ENCODE data around the gene PSRC1.

The PSRC1 gene

GRCh38 chr1:109271458-109271857, 11.5 kb downstream of the PSRC1 start:
- H3K4me1 Mint-ChIP-seq (ENCODE audit: low read depth), result no peaks in the 10 kb centered on the region
- no peaks in the 10 kb centered on the region for H3K9me3 Mint-ChIP-seq
- DNase-seq, result no peak
- no peak overlapping the region for H3K27ac Mint-ChIP-seq
- H3K36me3 Mint-ChIP-seq (ENCODE audit: low read depth), result no peaks in the 10 kb centered on the region
- no peak overlapping the region for H3K4me3 Mint-ChIP-seq
- no peaks in the 10 kb centered on the region for H3K27me3 Mint-ChIP-seq

DNA sequence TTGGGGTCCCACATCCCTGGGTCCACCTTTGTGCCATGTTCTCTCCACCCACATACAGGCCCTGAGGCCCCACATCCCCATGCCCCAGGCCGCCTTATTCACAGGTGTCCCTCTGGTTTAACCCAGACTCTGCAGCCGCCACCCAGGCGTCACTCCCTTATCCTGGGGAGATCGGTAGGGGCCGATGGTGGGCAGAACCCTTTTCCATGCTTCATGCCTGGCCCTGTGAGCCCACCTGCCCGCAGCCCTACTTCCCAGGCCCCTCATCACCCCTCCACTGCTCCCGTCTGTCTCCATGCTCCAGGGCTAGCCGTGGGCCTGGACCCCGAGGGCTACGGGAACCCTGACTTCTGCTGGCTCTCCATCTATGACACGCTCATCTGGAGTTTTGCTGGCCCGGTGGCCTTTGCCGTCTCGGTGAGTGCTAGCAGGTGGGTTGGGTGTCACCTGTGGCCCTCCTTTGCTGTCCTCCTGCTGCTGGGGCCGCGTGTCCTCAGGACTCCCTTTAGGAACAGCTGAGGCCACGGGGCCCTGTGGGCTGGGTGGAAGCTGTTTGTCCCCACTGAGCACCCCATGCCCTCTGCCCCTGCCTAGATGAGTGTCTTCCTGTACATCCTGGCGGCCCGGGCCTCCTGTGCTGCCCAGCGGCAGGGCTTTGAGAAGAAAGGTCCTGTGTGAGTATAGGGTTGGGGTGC, 12.2 kb downstream of the PSRC1 start:
- H3K36me3 Mint-ChIP-seq (ENCODE audit: low read depth), result no peaks in the 10 kb centered on the region
- H3K4me3 Mint-ChIP-seq, result no peak overlapping the region
- no peak for DNase-seq
- H3K9me3 Mint-ChIP-seq, result no peaks in the 10 kb centered on the region
- H3K27ac Mint-ChIP-seq, result no peak overlapping the region
- no peaks in the 10 kb centered on the region for H3K4me1 Mint-ChIP-seq (ENCODE audit: low read depth)
- no peaks in the 10 kb centered on the region for H3K27me3 Mint-ChIP-seq

DNA sequence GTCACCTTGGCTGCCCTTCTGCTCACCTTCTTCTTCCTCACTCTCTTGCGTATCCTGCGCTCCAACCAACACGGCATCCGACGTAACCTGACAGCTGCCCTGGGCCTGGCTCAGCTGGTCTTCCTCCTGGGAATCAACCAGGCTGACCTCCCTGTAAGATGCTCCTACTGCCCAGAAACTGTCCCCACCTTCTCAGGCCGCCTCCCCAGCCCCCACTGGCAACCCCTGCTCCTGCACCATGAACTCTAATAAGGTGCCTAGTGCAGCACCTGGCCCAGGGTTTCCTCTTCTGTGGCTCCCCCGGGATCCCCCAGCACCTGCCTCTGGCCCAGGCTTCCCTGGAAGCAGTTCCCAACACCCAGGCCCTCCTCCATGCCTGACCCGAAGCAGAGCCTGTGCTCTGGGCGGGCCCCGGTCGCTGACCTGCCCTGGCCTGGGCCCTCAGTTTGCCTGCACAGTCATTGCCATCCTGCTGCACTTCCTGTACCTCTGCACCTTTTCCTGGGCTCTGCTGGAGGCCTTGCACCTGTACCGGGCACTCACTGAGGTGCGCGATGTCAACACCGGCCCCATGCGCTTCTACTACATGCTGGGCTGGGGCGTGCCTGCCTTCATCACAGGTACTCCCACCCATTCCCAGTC, 12.8 kb downstream of the PSRC1 start:
- no peaks in the 10 kb centered on the region for H3K9me3 Mint-ChIP-seq
- no peaks in the 10 kb centered on the region for H3K36me3 Mint-ChIP-seq (ENCODE audit: low read depth)
- no peak overlapping the region for H3K4me3 Mint-ChIP-seq
- no peaks in the 10 kb centered on the region for H3K27me3 Mint-ChIP-seq
- no peak overlapping the region for H3K27ac Mint-ChIP-seq
- no peak for DNase-seq
- no peaks in the 10 kb centered on the region for H3K4me1 Mint-ChIP-seq (ENCODE audit: low read depth)

GRCh38 chr1:109269212-109269980, 13.5 kb downstream of the PSRC1 start:
- H3K4me1 Mint-ChIP-seq (ENCODE audit: low read depth), result no peaks in the 10 kb centered on the region
- H3K27ac Mint-ChIP-seq, result no peak overlapping the region
- H3K9me3 Mint-ChIP-seq, result no peaks in the 10 kb centered on the region
- H3K27me3 Mint-ChIP-seq, result no peaks in the 10 kb centered on the region
- DNase-seq, result no peak
- H3K4me3 Mint-ChIP-seq, result no peak overlapping the region
- H3K36me3 Mint-ChIP-seq (ENCODE audit: low read depth), result no peaks in the 10 kb centered on the region

GRCh38 chr1:109268431-109269211, 14.3 kb downstream of the PSRC1 start:
- no peaks in the 10 kb centered on the region for H3K36me3 Mint-ChIP-seq (ENCODE audit: low read depth)
- no peaks in the 10 kb centered on the region for H3K27me3 Mint-ChIP-seq
- DNase-seq, result no peak
- H3K27ac Mint-ChIP-seq, result no peak overlapping the region
- no peak overlapping the region for H3K4me3 Mint-ChIP-seq
- H3K9me3 Mint-ChIP-seq, result no peaks in the 10 kb centered on the region
- no peaks in the 10 kb centered on the region for H3K4me1 Mint-ChIP-seq (ENCODE audit: low read depth)

DNA sequence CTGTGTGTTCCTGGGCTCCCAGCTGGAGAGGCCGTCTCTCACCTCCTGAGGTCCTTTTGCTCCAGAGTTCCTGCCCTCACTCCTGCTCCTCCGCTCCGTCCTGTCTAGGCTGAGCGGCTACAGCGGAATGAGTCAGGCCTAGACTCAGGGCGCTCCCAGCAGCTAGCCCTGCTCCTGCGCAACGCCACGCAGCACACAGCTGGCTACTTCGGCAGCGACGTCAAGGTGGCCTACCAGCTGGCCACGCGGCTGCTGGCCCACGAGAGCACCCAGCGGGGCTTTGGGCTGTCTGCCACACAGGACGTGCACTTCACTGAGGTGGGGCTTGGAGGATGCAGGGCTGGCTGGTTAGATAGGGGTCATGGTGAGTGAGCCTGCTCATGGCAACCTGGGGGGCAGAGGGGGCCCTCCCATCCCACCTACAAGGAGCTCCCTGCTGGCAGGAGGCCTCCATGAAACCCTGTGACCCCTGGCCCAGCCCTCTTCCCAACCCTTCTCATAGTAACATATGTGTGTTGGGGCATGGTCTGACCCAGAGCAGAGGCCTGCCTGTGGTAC, 15.1 kb downstream of the PSRC1 start:
- Mint-ChIP-seq H3K27me3 (no peaks in the 10 kb centered on the region), H3K4me3 (no peak overlapping the region), H3K36me3 (ENCODE audit: low read depth) (no peaks in the 10 kb centered on the region), H3K27ac (no peak overlapping the region), H3K9me3 (no peaks in the 10 kb centered on the region), H3K4me1 (ENCODE audit: low read depth) (no peaks in the 10 kb centered on the region)
- DNase-seq, result no peak

DNA sequence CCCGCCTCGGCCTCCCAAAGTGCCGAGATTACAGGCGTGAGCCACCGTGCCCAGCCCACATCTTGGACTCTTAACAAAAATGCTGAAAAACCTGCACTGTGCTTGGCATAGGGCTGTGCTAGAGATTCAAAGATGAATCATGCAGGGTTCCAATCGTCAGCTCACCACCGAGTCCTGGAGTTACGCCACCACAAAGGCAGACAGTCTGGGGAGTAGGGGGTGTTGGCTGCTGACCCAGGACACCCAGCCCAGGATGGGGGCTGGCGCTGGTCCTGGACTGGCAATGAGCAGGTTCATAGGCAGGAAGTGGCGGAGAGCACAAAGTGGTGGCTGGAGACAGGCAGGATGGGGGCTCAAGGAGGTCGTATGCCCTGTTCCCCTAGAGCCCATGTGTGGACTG, 16.0 kb downstream of the PSRC1 start:
- Mint-ChIP-seq H3K36me3 (ENCODE audit: low read depth) (no peaks in the 10 kb centered on the region), H3K9me3 (no peaks in the 10 kb centered on the region), H3K4me3 (no peak overlapping the region), H3K4me1 (ENCODE audit: low read depth) (no peaks in the 10 kb centered on the region), H3K27me3 (no peaks in the 10 kb centered on the region), H3K27ac (no peak overlapping the region)
- DNase-seq, result no peak

- Mint-ChIP-seq H3K27ac (no peak overlapping the region), H3K36me3 (ENCODE audit: low read depth) (no peaks in the 10 kb centered on the region), H3K4me1 (ENCODE audit: low read depth) (no peaks in the 10 kb centered on the region), H3K27me3 (no peaks in the 10 kb centered on the region), H3K9me3 (no peaks in the 10 kb centered on the region), H3K4me3 (no peak overlapping the region)
- no peak for DNase-seq
Observed at GRCh38 chr1:109265741-109266330, 17.1 kb downstream of the PSRC1 start.

DNA sequence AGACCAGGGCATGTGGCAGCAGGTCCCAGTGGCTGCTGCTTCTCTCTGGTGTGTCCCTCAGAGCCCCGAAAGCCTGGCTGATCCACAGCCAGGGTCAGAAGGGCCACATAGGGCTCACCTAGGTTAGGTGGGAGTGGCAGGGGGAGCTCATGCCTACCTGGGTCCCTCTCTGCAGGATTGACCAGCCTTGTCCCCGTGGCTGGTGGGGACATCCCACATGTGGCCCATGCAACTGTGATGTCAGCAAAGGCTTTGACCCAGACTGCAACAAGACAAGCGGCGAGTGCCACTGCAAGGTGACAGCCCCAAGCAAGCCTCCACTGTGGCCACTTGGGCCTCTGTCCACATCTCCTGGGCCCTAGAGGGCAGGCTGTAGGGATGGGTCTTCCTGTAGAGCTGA, 17.9 kb downstream of the PSRC1 start:
- Mint-ChIP-seq H3K9me3 (no peaks in the 10 kb centered on the region), H3K36me3 (ENCODE audit: low read depth) (no peaks in the 10 kb centered on the region), H3K4me3 (no peak overlapping the region), H3K27me3 (no peaks in the 10 kb centered on the region), H3K27ac (no peak overlapping the region), H3K4me1 (ENCODE audit: low read depth) (no peaks in the 10 kb centered on the region)
- no peak for DNase-seq

- Mint-ChIP-seq H3K4me3 (no peak overlapping the region), H3K27me3 (no peaks in the 10 kb centered on the region), H3K36me3 (ENCODE audit: low read depth) (no peaks in the 10 kb centered on the region), H3K27ac (no peak overlapping the region), H3K4me1 (ENCODE audit: low read depth) (no peaks in the 10 kb centered on the region), H3K9me3 (no peaks in the 10 kb centered on the region)
- no peak for DNase-seq
Observed at GRCh38 chr1:109264379-109264755, 18.6 kb downstream of the PSRC1 start.

DNA sequence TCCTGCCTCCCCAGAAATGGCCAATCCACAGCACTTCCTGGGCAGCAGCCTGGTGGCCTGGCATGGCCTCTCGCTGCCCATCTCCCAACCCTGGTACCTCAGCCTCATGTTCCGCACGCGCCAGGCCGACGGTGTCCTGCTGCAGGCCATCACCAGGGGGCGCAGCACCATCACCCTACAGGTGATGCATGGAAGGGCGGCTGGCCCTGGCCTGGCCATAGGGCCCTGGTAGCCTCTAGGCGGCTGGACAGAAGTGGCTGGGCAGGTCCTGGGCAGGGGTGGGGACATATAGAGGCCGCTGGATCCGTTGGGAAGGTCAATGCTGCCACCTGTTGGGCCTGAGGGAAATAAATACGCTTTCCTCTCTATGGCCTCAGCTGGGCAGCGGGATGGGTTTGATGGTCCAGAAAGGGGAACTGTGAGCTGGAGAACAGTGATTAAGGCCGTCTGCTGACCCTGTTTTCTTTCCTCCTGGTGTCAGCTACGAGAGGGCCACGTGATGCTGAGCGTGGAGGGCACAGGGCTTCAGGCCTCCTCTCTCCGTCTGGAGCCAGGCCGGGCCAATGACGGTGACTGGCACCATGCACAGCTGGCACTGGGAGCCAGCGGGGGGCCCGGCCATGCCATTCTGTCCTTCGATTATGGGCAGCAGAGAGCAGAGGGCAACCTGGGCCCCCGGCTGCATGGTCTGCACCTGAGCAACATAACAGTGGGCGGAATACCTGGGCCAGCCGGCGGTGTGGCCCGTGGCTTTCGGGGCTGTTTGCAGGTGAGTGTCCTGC, 19.2 kb downstream of the PSRC1 start:
- Mint-ChIP-seq H3K36me3 (ENCODE audit: low read depth) (no peaks in the 10 kb centered on the region), H3K4me1 (ENCODE audit: low read depth) (no peaks in the 10 kb centered on the region), H3K9me3 (no peaks in the 10 kb centered on the region), H3K4me3 (no peak overlapping the region), H3K27me3 (no peaks in the 10 kb centered on the region), H3K27ac (peak overlapping the region; percentile 64)
- DNase-seq, result peak; percentile 87

DNA sequence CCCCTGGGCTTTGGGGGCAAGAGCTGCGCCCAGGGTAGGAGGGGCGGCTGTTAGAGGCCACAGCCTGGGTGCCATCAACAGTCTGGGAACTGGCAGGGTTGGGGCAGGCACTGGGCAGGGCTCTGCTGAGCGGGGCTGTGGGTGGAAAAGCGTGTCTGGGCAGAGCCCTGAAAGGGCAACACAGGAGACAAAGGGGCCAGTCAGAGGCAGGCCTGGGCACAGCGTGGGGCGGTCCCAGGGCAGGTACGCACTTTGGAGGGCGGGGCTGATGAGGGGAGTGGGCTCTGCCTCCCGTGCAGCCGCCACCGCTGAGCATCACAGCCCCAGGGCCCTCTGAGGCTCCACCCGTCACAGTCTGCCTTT, 19.7 kb downstream of the PSRC1 start:
- Mint-ChIP-seq H3K4me3 (no peak overlapping the region), H3K27ac (peak overlapping the region; percentile 64), H3K27me3 (no peaks in the 10 kb centered on the region), H3K9me3 (no peaks in the 10 kb centered on the region), H3K36me3 (ENCODE audit: low read depth) (no peaks in the 10 kb centered on the region), H3K4me1 (ENCODE audit: low read depth) (no peaks in the 10 kb centered on the region)
- DNase-seq, result no peak

DNA sequence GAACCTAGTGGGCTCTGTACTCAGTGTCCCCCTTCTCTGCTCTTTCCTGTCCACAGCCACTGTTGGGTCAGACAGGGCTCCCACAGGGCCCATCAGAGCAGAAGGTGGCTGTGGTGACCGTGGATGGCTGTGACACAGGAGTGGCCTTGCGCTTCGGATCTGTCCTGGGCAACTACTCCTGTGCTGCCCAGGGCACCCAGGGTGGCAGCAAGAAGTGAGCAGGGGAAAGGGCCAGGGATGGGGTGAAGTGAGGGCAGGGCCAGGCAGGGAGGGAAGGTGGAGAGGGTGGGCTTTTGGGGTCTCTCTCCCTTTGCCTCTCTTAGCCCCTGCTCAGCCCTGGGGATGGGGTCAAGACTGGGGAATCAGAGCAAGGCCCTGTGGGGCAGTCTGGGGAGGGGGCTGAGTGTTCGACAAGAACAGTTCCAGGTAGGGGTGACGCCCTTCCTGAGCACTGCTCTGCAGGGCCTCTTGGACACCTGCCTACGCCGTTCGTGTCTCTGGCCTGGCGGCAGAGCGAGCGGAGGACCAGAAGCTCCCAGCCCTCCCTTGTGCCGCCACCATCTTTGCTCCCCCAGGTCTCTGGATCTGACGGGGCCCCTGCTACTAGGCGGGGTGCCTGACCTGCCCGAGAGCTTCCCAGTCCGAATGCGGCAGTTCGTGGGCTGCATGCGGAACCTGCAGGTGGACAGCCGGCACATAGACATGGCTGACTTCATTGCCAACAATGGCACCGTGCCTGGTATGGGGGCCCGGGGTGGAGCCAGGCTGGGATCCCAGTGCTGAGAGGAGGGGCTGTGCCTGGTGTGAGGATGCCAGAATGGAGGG, 20.5 kb downstream of the PSRC1 start:
- H3K4me3 Mint-ChIP-seq, result no peak overlapping the region
- H3K4me1 Mint-ChIP-seq (ENCODE audit: low read depth), result no peaks in the 10 kb centered on the region
- H3K27ac Mint-ChIP-seq, result no peak overlapping the region
- no peaks in the 10 kb centered on the region for H3K9me3 Mint-ChIP-seq
- no peaks in the 10 kb centered on the region for H3K27me3 Mint-ChIP-seq
- DNase-seq, result no peak
- no peaks in the 10 kb centered on the region for H3K36me3 Mint-ChIP-seq (ENCODE audit: low read depth)

Data from activated T-cell treated with anti-CD3 and anti-CD28 coated beads, Interleukin-2, amount 50 U/mL, for 24 hours (primary cell).